ENCODE measurements around the gene TRAPPC12.

- TF ChIP-seq GATA2 (IDR thresholded peaks at IDR 0.05; ENCODE audit: low read depth, low read length) (no peak), GATA3 (IDR thresholded peaks at IDR 0.05; ENCODE audit: low read depth, low read length) (no peak)
Observed at GRCh38 chr2:3348767-3349166, 30.7 kb upstream of the TRAPPC12 start.

All from SH-SY5Y (cell line).